ENCODE measurements around the gene SLC26A1.
"Not testable (repeated sequence)": the region's sequence is repeated elsewhere in the genome, so short reads cannot be mapped to it uniquely, and the experiment has no call there.

Gene SLC26A1

DNA sequence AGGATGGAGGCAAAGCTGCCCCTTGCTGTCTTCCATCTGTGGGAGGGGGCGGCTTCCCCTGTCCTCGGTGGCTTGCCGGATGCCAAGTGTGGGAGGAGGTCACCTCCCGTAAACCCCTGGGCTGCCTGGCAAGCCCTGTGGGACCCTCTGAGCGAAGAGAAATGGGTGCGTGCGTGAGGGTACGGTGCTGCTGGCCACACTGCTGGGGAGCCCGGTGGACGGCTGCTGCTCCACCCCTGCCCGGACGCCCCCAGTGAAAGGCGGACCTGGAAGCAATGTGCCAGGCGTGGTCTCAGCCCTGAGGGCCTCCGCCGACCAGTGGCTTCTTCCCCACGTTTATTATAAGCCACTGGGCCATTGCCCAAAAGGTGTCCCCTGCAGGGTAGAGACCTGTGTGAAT, 10.9 kb downstream of the SLC26A1 start:
- DNase-seq, result no peak
- Histone ChIP-seq H3K9me3 (ENCODE audit: severe bottlenecking) (no peaks in the 10 kb centered on the region), H3K36me3 (no peaks in the 10 kb centered on the region), H3K4me3 (ENCODE audit: low read depth, low read length) (no peak overlapping the region), H3K27me3 (ENCODE audit: insufficient read depth, low read depth, severe bottlenecking) (no peaks in the 10 kb centered on the region), H3K27ac (no peak overlapping the region; the same call in 1 of the 2 replicates)
- TF ChIP-seq CTCF (IDR thresholded peaks at IDR 0.05; ENCODE audit: low read depth, low read length), result no peak

DNA sequence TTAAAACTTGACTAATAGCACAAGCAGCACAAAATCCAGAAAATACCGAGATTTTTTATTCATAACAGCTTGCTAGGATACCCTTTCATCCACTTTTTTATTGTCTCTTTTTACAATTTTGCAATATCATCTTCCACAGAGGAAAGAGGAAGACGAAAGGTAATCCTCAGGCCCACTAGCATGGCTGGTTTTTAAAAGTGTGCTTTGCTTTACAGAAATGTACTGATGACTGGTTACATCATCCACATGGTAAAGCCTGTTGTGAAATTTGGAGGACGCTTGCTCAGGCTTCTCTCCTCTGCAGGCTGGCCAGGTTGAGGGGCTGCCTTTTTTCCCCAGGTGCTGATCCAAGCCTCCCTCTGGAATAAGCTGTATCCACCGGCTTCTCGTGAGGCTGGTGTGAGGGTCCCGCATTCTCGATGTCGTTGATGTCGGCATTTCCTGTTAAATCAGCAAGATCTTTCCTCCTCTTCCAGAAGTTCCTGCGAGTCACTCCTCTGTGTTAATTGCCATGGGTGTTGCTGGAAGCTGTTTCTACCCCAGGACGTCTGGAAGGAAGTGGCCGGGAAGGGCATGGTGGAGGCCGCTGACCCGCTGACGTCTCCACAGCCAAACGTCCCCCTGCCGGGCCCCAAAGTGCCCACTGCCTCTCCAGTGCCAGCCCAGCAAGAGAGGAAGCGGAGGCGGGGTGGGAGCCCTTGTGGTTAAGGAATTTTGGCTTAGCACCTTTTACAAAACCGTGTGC, 14.1 kb downstream of the SLC26A1 start:
- DNase-seq, result no peak
- Histone ChIP-seq H3K9me3 (ENCODE audit: severe bottlenecking) (peaks cover 7% of the 10 kb centered on the region), H3K4me3 (ENCODE audit: low read depth, low read length) (no peak overlapping the region), H3K27me3 (ENCODE audit: insufficient read depth, low read depth, severe bottlenecking) (no peaks in the 10 kb centered on the region), H3K36me3 (no peaks in the 10 kb centered on the region), H3K27ac (no peak overlapping the region)
- no peak for TF ChIP-seq CTCF (IDR thresholded peaks at IDR 0.05; ENCODE audit: low read depth, low read length)

- peaks cover 13% of the 10 kb centered on the region for H3K9me3 ChIP-seq (ENCODE audit: severe bottlenecking)
- not testable (repeated sequence) for H3K27ac ChIP-seq; H3K27me3 ChIP-seq (ENCODE audit: insufficient read depth, low read depth, severe bottlenecking); DNase-seq; H3K4me3 ChIP-seq (ENCODE audit: low read depth, low read length); H3K36me3 ChIP-seq
Measured at GRCh38 chr4:976016-976415, 17.2 kb downstream of the SLC26A1 start.

- no peak overlapping the region for H3K27ac ChIP-seq
- no peak for TF ChIP-seq CTCF (IDR thresholded peaks at IDR 0.05; ENCODE audit: low read depth, low read length)
- no peak for DNase-seq
- no peaks in the 10 kb centered on the region for H3K27me3 ChIP-seq (ENCODE audit: insufficient read depth, low read depth, severe bottlenecking)
- H3K4me3 ChIP-seq (ENCODE audit: low read depth, low read length), result no peak overlapping the region
- H3K36me3 ChIP-seq, result no peaks in the 10 kb centered on the region
- H3K9me3 ChIP-seq (ENCODE audit: severe bottlenecking), result peaks cover 13% of the 10 kb centered on the region
Measured at GRCh38 chr4:974668-975067, 18.5 kb downstream of the SLC26A1 start.

GRCh38 chr4:973431-974397, 19.5 kb downstream of the SLC26A1 start, which contains the start of gene DGKQ:
TSS of gene DGKQ (minus strand) at chr4:973569. CDS start at chr4:973482, 87 bp downstream.
- no peak within 1 kb of the TSS for H3K27ac ChIP-seq
- H3K27me3 ChIP-seq (ENCODE audit: insufficient read depth, low read depth, severe bottlenecking), result no peaks in the 10 kb centered on the region
- H3K9me3 ChIP-seq (ENCODE audit: severe bottlenecking), result peaks cover 13% of the 10 kb centered on the region
- H3K36me3 ChIP-seq, result no peaks in the 10 kb centered on the region
- TF ChIP-seq CTCF (IDR thresholded peaks at IDR 0.05; ENCODE audit: low read depth, low read length), result no peak
- H3K4me3 ChIP-seq (ENCODE audit: low read depth, low read length), result peak within 1 kb of the TSS; percentile 65
- DNase-seq, result peak; percentile 70

All from WERI-Rb-1 (cell line).